HG03439 (cell line): ENCODE results near the gene IL7R.

Source experiments
- ATAC-seq: cut with Tn5 transposase; IDR thresholded peaks from one replicate; pipeline ENCODE4 v1.9.1; 2021; ENCODE audit warnings: mild to moderate bottlenecking, moderate library complexity; ENCODE audit not compliant: unreplicated experiment

Gene IL7R, protein sequence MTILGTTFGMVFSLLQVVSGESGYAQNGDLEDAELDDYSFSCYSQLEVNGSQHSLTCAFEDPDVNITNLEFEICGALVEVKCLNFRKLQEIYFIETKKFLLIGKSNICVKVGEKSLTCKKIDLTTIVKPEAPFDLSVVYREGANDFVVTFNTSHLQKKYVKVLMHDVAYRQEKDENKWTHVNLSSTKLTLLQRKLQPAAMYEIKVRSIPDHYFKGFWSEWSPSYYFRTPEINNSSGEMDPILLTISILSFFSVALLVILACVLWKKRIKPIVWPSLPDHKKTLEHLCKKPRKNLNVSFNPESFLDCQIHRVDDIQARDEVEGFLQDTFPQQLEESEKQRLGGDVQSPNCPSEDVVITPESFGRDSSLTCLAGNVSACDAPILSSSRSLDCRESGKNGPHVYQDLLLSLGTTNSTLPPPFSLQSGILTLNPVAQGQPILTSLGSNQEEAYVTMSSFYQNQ

DNA sequence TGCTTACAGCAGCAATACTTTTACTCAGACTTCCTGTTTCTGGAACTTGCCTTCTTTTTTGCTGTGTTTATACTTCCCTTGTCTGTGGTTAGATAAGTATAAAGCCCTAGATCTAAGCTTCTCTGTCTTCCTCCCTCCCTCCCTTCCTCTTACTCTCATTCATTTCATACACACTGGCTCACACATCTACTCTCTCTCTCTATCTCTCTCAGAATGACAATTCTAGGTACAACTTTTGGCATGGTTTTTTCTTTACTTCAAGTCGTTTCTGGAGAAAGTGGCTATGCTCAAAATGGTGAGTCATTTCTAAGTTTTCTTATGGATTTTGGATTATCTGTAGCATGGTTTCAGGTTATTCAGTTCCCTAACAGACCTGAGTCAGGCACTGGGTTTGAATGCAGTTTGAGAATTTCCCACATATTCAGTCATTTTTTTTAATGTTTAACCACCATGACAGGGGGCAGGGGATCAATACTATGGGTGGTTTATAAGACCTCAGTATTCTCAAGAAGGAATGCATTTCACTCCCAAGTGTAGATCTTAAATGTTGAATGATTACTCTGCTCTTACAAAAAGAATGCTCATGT is at the start of gene IL7R:
Gene IL7R, plus strand, starts transcription at position 127 of the 587 bp plus-strand sequence. Its CDS starts 87 bp downstream, at position 214.
- no peak for ATAC-seq

DNA sequence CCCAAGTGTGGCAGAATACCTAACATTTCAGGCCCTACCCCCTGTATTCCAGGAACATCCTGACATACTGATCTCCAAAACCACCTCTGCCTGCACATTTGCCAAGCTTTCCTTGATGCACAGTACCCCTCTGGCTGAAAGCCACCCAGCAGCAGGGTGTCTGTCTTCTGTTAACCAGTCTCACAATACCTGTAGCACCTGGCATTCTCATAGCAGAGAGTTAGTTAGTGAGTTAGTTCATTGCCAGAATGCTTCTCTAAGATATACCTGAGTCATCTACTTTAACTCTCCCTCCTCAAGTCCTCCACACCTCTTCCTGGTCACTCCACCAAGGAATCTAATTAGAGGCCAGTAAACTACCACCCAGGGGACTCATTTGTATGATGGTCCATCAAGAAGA is 46.1 kb upstream of the IL7R start:
- ATAC-seq = no peak

DNA sequence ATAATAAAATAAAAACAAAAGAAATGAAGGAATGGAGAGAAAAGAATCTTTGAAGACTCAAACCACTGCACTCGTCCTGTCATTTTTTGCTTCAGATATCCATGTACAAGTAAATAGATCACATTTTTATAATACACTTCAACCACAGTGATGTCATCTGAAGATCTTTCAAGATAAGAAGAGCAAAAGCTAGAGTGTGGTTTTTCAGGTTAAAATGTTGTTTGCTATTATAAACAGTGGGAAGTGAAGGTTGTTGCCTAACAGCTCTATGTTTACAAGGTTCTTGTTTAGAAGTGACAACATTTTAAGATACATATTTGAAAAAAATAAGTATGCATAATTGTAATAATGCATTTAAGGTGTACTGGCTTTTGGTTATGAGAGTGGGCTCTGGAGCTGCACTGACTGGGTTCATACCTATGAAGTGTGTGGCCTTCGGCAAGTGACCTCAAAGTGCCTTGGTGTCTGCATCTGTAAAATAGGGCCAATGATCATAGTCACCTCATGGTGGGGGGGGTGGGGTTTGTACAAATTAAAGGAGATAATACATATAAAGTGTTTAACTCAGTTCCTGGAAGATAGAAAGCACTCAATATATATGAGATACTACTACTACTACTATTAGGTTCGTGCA is 45.5 kb upstream of the IL7R start:
- ATAC-seq = no peak

DNA sequence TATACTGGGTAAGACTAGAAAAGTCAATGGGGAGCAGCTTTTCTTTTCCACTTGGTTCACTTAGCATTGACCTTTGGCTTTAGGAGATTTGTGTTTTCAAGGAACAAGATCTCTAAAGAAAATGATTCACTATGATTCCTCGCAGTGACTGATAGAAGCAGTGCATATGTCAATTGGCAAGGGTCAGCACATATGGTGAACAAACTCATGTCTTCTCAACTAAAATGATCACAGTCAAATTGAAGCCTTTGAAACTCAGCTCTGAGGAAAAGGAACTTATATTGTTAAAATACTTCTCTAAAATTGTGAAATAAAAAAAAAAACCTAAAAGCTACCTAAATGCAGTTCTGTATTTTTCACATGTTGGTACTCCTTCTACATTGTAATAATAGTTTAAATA is 43.2 kb upstream of the IL7R start:
- ATAC-seq = no peak

DNA sequence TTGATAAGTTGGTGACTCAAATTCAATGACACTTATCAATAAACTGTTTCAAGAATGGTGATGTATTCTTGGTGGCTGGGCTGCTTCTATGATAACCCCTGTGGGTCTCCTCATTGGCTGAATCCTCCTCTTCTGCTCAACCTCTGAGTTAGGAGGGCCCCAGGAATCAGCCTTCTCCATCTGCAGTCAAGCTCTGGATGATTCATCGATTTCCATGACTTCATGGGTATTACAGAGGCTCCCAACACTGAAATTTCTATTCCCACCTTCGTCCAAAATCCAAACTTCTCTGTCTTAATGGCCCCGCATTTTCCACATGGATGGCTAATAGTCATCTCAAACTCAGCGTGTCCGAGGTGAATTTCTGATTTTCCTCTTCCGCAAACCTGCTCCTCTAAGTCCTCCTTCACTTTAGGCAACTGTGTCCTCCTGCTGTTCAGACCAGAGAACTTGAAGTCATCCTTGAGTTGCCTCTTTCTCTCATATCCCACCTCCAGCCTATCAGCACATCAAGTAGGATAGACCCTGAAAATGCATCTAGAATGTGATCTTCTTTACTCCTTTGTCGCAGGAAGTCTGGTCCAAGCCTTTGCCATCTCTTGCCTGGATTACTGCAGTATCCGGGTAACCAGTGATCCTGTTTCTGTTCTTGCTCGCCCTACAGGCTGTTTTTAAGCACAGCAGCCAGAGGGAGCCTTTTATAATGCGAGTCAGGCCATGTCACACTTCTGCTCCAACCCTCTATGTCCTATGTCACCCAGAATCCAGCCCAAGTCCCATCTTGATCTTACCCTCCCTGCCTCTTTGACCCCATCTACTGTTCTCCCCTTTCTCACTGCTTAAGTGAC is 41.4 kb upstream of the IL7R start:
- ATAC-seq = no peak

DNA sequence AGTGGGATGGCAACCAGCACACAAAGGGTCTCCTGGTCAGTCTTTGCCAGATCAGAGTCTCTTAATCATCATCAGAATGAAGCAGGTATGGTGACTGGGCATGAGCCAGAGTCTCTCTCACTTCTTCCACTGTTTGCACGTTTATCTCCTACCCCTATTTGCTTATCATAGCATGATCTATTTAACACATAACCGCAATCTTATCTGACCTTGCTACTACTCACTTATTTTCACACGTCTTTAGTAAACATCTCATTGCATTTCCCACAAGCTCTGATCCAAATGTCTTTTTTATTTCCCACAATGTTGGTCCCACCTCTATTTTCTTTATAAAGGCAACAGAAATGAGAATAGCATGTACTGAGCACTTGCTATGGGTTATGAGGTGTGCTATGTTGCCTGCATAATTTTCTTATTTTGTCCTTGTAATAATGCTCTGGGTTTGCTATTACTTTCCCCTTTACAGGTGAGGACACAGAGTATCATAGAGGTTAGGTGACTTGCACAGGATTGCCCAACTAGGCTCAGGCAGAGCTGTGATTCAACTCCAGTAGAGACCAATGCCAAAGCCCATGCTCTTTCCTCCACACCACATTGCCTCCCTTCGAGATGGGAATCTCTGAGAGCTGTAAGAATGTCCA is 39.7 kb upstream of the IL7R start:
- no peak for ATAC-seq

DNA sequence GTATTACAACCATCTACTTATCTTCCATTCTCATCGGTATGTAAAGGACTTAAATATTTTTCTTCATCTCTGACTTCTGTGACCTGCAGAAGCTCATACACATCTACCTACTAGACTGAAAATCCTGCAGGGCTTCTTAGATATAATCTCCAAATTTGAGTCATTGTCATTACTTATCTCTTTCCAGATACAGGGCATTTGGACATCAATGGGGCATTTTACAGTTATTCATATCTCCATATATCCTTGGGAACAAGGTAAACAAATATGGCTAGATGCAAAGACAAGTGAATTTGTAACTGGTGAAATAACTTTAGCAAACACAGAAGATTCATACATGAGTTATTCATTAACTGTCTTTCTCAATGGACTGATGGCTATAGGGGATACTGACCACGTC is 37.7 kb upstream of the IL7R start:
- ATAC-seq = no peak

DNA sequence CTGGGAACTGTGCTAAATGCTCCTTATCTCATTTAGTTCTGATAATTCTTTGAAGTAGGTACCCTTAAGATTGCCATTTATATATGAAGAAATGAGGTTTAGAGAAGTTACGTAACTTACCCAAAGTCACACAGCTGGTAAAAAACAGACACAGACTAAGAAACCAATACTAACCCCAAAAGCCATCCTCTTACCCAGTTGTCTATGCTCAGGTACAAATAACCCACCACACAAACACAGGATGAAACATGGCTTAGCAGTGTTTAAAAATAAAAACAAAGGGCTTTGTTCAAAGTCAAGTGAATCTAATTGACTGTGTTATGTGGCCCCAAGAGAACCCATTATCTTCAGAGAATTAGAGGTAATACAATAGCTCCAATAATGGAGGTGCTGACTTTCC is 37.0 kb upstream of the IL7R start:
- ATAC-seq = no peak

DNA sequence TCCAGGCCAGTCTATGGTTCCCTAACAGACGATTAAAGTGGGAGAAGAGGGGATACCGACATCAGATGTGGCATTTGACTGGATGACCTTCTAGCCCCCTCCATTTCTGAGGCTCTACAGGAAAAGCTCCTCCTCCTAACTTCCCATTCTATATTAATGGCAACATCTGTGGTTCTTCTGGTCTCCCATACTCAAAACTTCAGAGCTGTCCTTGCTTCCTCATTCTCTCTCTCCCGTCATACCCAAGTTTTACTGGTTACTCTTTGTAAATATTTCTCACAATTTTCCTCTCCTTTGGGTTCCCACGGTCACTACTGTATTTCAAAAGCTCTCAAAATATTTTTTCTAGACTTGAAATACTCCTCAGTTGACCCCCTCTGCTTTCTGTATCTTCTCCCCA is 36.0 kb upstream of the IL7R start:
- ATAC-seq = no peak

DNA sequence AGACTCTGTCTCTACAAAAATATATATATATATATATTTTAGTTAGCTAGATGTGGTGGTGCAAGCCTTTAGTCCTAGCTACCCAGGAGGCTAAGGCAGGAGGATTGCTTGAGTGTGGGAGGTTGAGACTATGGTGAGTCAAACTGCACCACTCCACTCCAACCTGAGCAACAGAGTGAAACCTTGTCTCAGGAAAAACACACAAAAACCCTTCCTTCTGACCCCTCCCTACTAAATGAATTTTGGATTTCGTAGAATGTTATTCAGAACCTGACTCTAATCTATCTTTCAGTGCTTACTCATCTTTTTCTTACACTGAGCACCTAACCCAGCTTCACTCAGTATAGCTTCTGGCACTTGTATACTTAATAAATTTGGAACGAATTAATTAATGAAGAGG is 35.2 kb upstream of the IL7R start:
- ATAC-seq = no peak

DNA sequence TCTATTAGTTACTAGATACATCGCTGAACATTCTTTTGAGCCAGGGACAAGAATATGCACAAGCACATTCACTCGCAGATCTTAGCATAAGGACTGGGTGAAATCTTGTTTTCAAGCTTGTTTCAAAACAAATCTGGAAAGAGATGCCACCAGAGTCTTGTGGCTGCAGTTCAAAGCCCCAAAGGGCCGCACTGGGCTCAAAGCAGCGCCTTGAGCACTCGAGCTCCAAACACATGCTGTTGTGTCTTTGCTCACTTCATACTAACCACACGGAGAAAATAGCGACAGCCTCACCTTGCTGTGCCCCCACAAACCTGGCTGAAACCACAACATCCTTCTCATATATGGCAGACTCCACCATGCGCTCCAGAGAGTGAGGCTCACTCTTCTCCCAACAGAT is 34.2 kb upstream of the IL7R start:
- no peak for ATAC-seq

DNA sequence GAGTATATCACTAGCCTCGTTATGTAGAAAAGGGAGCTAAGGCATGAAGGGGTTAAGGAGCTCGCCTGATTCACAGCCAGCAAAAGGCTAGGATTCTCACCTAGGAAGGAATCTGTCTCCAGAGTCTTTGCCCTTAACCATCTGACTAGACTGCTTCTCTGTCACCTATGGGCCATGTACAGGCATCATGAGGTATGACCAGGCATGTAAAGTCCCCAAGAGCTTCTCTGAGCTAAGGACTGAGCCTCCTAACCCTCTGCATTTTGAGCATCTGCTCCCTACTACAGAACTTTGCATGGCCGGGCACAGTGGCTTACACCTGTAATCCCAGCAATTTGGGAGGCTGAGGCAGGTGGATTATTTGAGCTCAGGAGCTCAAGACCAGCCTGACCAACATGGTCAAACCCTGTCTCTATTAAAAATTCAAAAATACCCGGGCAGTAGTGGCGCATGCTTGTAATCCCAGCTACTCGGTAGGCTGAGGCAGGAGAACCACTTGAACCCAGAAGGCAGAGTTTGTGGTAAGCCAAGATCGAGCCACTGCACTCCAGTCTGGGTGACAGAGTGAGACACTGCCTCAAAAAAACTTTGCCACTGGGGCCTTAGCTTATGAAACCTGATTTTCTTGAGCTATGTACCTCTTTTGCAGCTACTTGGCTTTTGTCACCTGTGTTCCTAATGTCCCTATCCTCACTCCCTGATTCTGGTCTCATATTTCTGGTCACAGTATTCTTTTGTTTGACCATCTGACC is 33.2 kb upstream of the IL7R start:
- no peak for ATAC-seq

DNA sequence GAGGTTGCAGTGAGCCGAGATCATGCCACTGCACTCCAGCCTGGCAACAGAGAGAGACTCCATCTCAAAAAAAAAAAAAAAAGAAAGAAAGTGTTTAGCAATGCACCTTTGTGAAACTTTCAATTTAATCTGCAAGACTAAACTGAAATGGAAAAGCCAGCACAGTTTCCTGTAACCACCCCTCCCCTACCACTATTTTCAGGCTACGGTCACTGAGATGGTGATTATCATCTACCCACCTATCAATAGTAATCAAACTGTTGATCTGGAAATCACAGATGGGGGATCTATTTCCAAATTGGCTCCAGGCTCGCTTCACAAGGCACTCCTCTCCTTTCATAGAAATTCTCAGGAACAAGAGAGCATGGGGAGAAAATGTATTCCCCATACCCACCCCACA is 30.6 kb upstream of the IL7R start:
- ATAC-seq = no peak

DNA sequence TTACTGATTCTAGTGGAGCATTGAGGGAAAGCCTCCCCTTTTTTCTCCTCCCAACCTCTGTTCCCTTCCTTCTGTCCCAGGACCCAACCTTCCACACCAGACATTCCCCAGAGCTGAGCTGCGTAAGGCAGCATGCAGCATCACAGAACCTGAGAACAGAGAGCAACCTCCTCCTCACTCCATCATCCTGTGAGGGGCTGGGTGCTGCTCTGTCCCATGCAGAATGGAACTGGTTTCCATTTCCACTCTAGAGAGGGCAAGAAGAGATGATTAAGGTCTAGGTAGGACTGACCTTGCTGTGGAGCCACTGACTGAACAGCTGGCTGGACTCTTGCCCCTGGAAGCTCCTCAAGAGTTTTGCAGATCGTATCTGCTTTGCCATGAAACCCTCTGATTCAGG is 30.1 kb upstream of the IL7R start:
- no peak for ATAC-seq

DNA sequence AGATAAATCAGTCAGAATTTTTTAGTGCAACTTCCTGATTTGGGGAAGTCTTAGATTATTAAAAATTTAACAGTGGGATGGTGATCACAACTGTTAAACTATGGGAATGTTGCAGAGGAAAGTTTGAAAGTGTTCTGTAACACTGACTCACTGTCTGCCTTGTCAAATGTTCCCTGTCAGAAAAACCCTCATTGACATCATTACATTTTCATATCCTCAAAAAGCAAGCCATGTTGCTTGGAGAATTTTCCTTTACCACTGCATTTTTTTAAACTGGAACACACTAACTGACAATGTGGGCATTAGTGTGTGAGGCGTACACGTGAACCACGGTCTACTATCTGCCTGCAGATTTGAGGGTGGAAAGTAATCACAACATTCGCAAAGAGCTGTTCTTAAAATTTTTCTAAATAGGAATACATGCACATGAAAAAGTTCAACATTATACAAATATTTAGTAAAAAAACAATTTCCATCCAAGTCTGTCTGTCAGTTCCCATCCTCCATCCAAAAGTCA is 28.6 kb upstream of the IL7R start:
- ATAC-seq = no peak

DNA sequence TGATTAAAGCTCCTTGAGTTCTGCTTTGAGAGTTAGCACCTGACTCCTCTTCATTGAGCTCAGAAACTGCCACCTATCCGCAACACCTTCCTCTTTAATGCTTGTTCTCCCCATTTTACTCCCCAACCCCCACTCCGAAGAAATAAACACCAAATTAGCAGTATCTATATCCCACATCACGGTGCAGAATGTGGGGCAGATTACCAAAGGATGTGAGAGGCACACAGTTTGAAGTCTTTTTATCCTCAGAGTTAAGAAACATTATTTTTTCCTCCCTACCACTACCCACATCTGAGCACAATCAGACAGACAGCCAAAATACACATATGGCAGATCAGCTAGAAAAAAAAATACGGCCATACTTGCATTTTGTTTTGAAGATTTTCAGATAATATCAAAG is 26.1 kb upstream of the IL7R start:
- no peak for ATAC-seq

DNA sequence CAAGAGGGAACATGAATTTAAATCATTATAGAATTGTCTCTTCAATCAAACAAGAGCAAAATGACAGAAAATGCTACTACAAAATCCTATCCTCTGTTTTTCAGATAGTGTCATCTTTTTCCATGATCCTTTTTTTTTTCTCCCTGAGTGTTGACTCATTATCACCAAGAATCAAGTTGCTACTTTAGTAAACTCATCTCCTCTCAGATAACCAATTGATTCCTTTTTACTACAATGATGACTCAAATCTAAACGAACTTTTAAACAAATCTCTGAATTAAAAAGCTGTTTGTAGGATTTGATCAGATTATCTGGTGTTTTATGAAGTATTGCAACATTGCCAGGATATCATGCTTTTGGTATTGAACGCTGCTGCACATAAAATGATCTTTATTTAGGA is 23.9 kb upstream of the IL7R start:
- no peak for ATAC-seq

DNA sequence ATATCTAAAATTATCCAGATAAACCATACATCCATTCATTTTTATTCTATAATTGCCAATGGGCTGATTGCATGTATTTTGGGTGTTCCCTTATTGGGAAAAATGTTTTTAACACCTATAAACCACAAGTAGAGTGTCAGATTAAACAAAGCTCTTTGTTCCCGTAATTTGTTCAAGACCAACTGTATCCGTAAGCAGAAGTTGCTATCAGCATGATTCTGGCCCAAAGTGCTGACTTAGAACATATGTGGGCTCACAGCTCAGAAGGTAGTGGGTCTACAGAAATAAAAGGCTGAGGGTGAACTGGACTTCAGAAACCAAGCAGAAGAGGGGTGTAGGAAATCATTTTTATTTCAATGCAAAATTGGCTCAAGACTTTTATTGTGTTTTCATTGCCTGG is 23.5 kb upstream of the IL7R start:
- no peak for ATAC-seq

DNA sequence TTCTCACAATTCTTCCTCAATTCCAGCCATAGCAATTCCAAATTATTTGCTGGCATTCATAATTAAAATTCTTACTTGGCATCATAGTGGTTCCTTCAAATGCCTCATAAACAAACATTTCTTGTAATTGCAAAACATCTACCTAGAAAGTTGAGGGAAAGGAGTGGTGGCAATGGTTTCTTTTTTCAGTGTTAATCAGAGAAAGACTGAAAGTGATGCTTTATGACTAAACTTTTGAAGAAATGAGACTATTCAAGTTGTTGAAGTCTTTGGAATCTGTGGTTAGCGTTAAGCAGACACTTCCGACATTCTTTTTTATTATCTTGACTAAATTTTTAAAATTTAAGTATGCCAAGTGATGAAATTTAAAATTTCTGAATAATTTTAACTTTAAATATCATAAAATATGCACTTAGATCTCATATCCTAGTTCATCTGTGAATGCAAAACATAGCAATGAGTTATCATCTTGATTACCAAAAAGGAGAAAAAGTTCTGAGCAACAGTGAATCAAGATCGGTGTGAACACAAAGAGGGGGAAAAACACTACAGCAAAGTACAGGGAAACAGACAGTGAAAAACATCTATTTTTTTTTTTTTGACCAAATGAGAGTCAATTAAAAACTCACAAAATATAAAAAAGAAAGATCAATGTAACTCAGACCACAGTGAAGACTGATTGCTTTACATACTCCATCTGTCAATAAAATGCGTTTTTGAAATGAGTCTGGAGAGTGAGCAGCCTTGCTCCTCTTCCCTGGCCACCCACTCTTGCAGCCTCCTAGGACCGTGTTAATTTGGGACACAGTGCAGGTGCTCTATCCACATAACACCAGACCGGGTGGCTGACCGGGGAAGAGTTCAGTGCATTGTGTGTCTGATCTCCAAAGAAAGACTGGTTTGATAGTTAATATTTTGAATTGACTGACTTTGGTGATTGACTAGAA is 20.6 kb upstream of the IL7R start:
- no peak for ATAC-seq
